Activated naive CD8-positive, alpha-beta T cell (primary cell): ENCODE measurements around the gene POLRMT.
A peak's percentile ranks its signal among the peaks of the same experiment; 100 is the strongest.

ENCODE experiments used
- H3K27ac Mint-ChIP-seq: one replicate; pipeline ENCODE4 v1.8.0; 2021; ENCODE audit warnings: mixed read lengths
- H3K27me3 Mint-ChIP-seq: one replicate; pipeline ENCODE4 v1.8.0; 2021; ENCODE audit warnings: mixed read lengths
- H3K36me3 Mint-ChIP-seq: one replicate; pipeline ENCODE4 v1.8.0; 2021; ENCODE audit warnings: mixed read lengths
- H3K4me1 Mint-ChIP-seq: one replicate; pipeline ENCODE4 v1.8.0; 2021; ENCODE audit warnings: low read depth, mixed read lengths
- H3K4me3 Mint-ChIP-seq: one replicate; pipeline ENCODE4 v1.8.0; 2021; ENCODE audit warnings: mild to moderate bottlenecking, mixed read lengths
- H3K9me3 Mint-ChIP-seq: one replicate; pipeline ENCODE4 v1.8.0; 2021; ENCODE audit warnings: low read depth, mixed read lengths

Gene POLRMT

GRCh38 chr19:570937-571565, 62.3 kb downstream of the POLRMT start:
- no peaks in the 10 kb centered on the region for H3K9me3 Mint-ChIP-seq
- peak overlapping the region; percentile 95 for H3K4me3 Mint-ChIP-seq
- H3K36me3 Mint-ChIP-seq, result no peaks in the 10 kb centered on the region
- H3K27me3 Mint-ChIP-seq, result no peaks in the 10 kb centered on the region
- H3K27ac Mint-ChIP-seq, result peak overlapping the region; percentile 93
- peaks cover 27% of the 10 kb centered on the region for H3K4me1 Mint-ChIP-seq

- no peak overlapping the region for H3K4me3 Mint-ChIP-seq
- H3K36me3 Mint-ChIP-seq, result no peaks in the 10 kb centered on the region
- no peaks in the 10 kb centered on the region for H3K27me3 Mint-ChIP-seq
- no peaks in the 10 kb centered on the region for H3K9me3 Mint-ChIP-seq
- peaks cover 27% of the 10 kb centered on the region for H3K4me1 Mint-ChIP-seq
- no peak overlapping the region for H3K27ac Mint-ChIP-seq
Observed at GRCh38 chr19:570251-570686, 63.1 kb downstream of the POLRMT start.

- no peak overlapping the region for H3K27ac Mint-ChIP-seq
Observed at GRCh38 chr19:567296-567900, 65.9 kb downstream of the POLRMT start.

More at GRCh38 chr19:567296-567900, 65.9 kb downstream of the POLRMT start:
- Mint-ChIP-seq H3K4me3 (no peak overlapping the region), H3K36me3 (no peaks in the 10 kb centered on the region), H3K4me1 (peaks cover 13% of the 10 kb centered on the region), H3K27me3 (no peaks in the 10 kb centered on the region), H3K9me3 (no peaks in the 10 kb centered on the region)
